ENCODE results near the gene THBS4.
"Not testable (repeated sequence)": the region's sequence is repeated elsewhere in the genome, so short reads cannot be mapped to it uniquely, and the experiment has no call there.

THBS4 gene

GRCh38 chr5:80077051-80077714 is 42.0 kb downstream of the THBS4 start:
- no peak for DNase-seq

GRCh38 chr5:80078921-80079320 is 43.8 kb downstream of the THBS4 start:
- no peak for DNase-seq

GRCh38 chr5:80082281-80082680 is 47.1 kb downstream of the THBS4 start:
- DNase-seq = no peak

- DNase-seq = peak; percentile 41
Observed at GRCh38 chr5:80082731-80083100, 47.6 kb downstream of the THBS4 start.

- no peak for DNase-seq
Observed at GRCh38 chr5:80083101-80083890, 48.1 kb downstream of the THBS4 start.

- no peak for DNase-seq
Observed at GRCh38 chr5:80090884-80091166, 55.7 kb downstream of the THBS4 start.

- peak; percentile 22 for DNase-seq
Observed at GRCh38 chr5:80091792-80092192, 56.6 kb downstream of the THBS4 start.

- no peak for DNase-seq
Observed at GRCh38 chr5:80092486-80093107, 57.4 kb downstream of the THBS4 start.

GRCh38 chr5:80093796-80094195 is 58.6 kb downstream of the THBS4 start:
- DNase-seq = no peak

- no peak for DNase-seq
Observed at GRCh38 chr5:80094236-80094738, 59.1 kb downstream of the THBS4 start.

GRCh38 chr5:80097451-80097850 is 62.3 kb downstream of the THBS4 start:
- DNase-seq = no peak

GRCh38 chr5:80101993-80102392 is 66.8 kb downstream of the THBS4 start:
- no peak for DNase-seq

- no peak for DNase-seq
Observed at GRCh38 chr5:80103371-80103770, 68.2 kb downstream of the THBS4 start.

GRCh38 chr5:80105698-80106439 is 70.7 kb downstream of the THBS4 start:
- DNase-seq = no peak

- no peak for DNase-seq
Observed at GRCh38 chr5:80106916-80107315, 71.8 kb downstream of the THBS4 start.

GRCh38 chr5:80109646-80110478 is 74.7 kb downstream of the THBS4 start:
- no peak for DNase-seq

GRCh38 chr5:80111376-80111990 is 76.3 kb downstream of the THBS4 start:
- not testable (repeated sequence) for DNase-seq

GRCh38 chr5:80114860-80115259 is 79.7 kb downstream of the THBS4 start:
- DNase-seq = no peak

- DNase-seq = no peak
Observed at GRCh38 chr5:80116000-80116399, 80.9 kb downstream of the THBS4 start.

- DNase-seq = no peak
Observed at GRCh38 chr5:80116465-80116864, 81.3 kb downstream of the THBS4 start.

- no peak for DNase-seq
Observed at GRCh38 chr5:80117446-80117845, 82.3 kb downstream of the THBS4 start.

GRCh38 chr5:80119372-80119771 is 84.2 kb downstream of the THBS4 start:
- no peak for DNase-seq

Data from CD4-positive, alpha-beta T cell treated with Interleukin-15 for 1 hour (primary cell).